Fibroblast of peridontal ligament (primary cell): ENCODE results near the gene E4F1.
A peak's percentile ranks its signal among the peaks of the same experiment; 100 is the strongest.

ENCODE experiments used
- DNase-seq: peaks from one replicate; pipeline ENCODE4 v3.0.0-alpha.2; 2010; ENCODE audit errors: extremely low read depth

The E4F1 gene

GRCh38 chr16:2206420-2206779, 17.0 kb upstream of the E4F1 start:
- DNase-seq: no peak

- DNase-seq: no peak
Measured at GRCh38 chr16:2206780-2207433, 16.5 kb upstream of the E4F1 start.

GRCh38 chr16:2207872-2208271, 15.5 kb upstream of the E4F1 start:
- no peak for DNase-seq

GRCh38 chr16:2208308-2208707, 15.1 kb upstream of the E4F1 start:
- no peak for DNase-seq

- DNase-seq: no peak
Measured at GRCh38 chr16:2208772-2209171, 14.6 kb upstream of the E4F1 start.

- DNase-seq: no peak
Measured at GRCh38 chr16:2209258-2210008, 14.0 kb upstream of the E4F1 start.

GRCh38 chr16:2210009-2210332, 13.4 kb upstream of the E4F1 start:
- DNase-seq: no peak

GRCh38 chr16:2210386-2211365, 12.7 kb upstream of the E4F1 start, which contains the start of gene BRICD5:
BRICD5 (minus strand) TSS chr16:2210863; CDS start chr16:2210833, 30 bp downstream.
- DNase-seq: no peak

- no peak for DNase-seq
Measured at GRCh38 chr16:2211923-2212347, 11.5 kb upstream of the E4F1 start.

GRCh38 chr16:2212362-2213324, 10.7 kb upstream of the E4F1 start:
- no peak for DNase-seq

GRCh38 chr16:2213817-2214718, 9.3 kb upstream of the E4F1 start:
- DNase-seq: no peak

GRCh38 chr16:2214719-2214968, 8.7 kb upstream of the E4F1 start, which contains the start of gene PGP:
PGP (minus strand) TSS chr16:2214840; CDS start chr16:2214777, 63 bp downstream.
- no peak for DNase-seq

- no peak for DNase-seq
Measured at GRCh38 chr16:2216330-2216729, 7.1 kb upstream of the E4F1 start.

GRCh38 chr16:2223942-2224486, 623 bp downstream of the E4F1 start:
- peak; percentile 44 for DNase-seq

GRCh38 chr16:2226245-2226793, 2.9 kb downstream of the E4F1 start:
- DNase-seq: no peak

- no peak for DNase-seq
Measured at GRCh38 chr16:2226918-2227317, 3.5 kb downstream of the E4F1 start.

- no peak for DNase-seq
Measured at GRCh38 chr16:2228161-2228824, 4.9 kb downstream of the E4F1 start.

GRCh38 chr16:2229091-2229490, 5.7 kb downstream of the E4F1 start:
- DNase-seq: no peak

GRCh38 chr16:2229632-2230250, 6.3 kb downstream of the E4F1 start:
- DNase-seq: no peak
